NB4 (cell line): ENCODE data around the gene PTPRN.

Experiments used
- DNase-seq: peaks from one replicate; pipeline ENCODE4 v3.0.0; 2010; ENCODE audit warnings: low read depth
- H3K4me3 ChIP-seq: one replicate; pipeline ENCODE4 v1.5.1; 2011; ENCODE audit warnings: mild to moderate bottlenecking, low read depth, low read length, moderate library complexity
- MAX ChIP-seq: IDR thresholded peaks from 2 replicates; pipeline ENCODE4 v1.6.1; 2011; ENCODE audit warnings: low read depth, low read length
- MYC ChIP-seq: IDR thresholded peaks from 2 replicates; pipeline ENCODE4 v1.6.1; 2011; ENCODE audit warnings: low read depth, low read length
- POLR2A ChIP-seq: IDR thresholded peaks from 2 replicates; pipeline ENCODE4 v1.6.1; 2011; ENCODE audit warnings: mild to moderate bottlenecking; ENCODE audit not compliant: insufficient read length; ENCODE audit errors: extremely low read depth
- TF ChIP-seq, protein P1 (sequence below): IDR thresholded peaks from one replicate; pipeline ENCODE4 v1.5.1; 2012; ENCODE audit warnings: low read depth, low read length

PTPRN gene

DNA sequence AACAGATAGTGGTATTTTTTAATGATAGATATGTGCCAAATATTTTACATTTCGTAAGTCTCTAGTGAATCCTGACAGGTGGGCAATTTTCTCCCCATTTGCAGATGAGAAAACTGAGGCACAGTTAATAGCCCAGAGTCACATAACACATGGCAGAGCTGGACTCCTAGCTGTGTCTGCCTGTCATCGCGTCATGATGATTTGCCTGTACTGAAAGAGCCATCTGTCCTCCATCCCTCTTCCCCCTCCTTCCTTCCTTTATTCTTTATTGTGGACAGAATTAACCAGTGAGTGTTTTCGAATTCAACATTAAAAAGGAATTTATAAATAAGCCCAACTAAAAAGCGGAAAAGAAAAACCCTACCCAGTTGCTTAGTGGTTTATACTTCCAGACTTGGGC is 26.8 kb downstream of the PTPRN start:
- DNase-seq: no peak

GRCh38 chr2:219281588-219281987 is 27.6 kb downstream of the PTPRN start:
- DNase-seq: no peak
- no peak overlapping the region for H3K4me3 ChIP-seq
- no peak for TF ChIP-seq MAX

More for the DNA sequence above, 26.8 kb downstream of the PTPRN start:
- H3K4me3 ChIP-seq: no peak overlapping the region
- TF ChIP-seq POLR2A (no peak), MYC (no peak), MAX (no peak)
- TF ChIP-seq, protein P1, sequence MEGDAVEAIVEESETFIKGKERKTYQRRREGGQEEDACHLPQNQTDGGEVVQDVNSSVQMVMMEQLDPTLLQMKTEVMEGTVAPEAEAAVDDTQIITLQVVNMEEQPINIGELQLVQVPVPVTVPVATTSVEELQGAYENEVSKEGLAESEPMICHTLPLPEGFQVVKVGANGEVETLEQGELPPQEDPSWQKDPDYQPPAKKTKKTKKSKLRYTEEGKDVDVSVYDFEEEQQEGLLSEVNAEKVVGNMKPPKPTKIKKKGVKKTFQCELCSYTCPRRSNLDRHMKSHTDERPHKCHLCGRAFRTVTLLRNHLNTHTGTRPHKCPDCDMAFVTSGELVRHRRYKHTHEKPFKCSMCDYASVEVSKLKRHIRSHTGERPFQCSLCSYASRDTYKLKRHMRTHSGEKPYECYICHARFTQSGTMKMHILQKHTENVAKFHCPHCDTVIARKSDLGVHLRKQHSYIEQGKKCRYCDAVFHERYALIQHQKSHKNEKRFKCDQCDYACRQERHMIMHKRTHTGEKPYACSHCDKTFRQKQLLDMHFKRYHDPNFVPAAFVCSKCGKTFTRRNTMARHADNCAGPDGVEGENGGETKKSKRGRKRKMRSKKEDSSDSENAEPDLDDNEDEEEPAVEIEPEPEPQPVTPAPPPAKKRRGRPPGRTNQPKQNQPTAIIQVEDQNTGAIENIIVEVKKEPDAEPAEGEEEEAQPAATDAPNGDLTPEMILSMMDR: no peak

DNA sequence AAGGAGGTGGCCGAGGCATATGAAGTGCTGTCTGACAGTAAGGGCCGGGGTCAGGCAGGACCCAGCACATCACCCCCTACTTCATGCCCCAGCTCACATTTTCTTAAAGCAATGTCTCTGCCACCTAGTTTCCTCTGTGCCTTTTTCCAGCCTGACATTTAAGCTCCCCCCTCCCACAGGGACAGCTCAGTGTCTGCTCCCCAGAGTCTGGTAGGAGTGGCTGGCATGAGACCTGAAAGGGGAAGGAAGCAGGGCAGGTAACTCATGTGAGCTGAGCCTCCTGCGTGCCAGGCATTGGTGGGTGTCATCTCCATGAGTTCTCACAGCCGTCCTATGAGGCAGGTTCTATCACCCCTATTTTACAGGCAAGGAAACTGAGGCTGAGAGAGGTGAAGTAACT is 28.6 kb downstream of the PTPRN start:
- no peak overlapping the region for H3K4me3 ChIP-seq
- TF ChIP-seq MAX (no peak), POLR2A (no peak), MYC (no peak)
- TF ChIP-seq, protein P1: no peak
- no peak for DNase-seq

GRCh38 chr2:219279916-219280516 is 29.2 kb downstream of the PTPRN start:
- peak overlapping the region; percentile 52 for H3K4me3 ChIP-seq
- DNase-seq: no peak
- TF ChIP-seq MAX (no peak), POLR2A (no peak), MYC (no peak)
- TF ChIP-seq, protein P1: peak; percentile 0

GRCh38 chr2:219279151-219279915 is 29.9 kb downstream of the PTPRN start, which contains the start of gene DNAJB2:
DNAJB2 (plus strand) TSS chr2:219279366; CDS start chr2:219279834, 468 bp downstream.
- TF ChIP-seq, protein P1: peak; percentile 34
- TF ChIP-seq MAX (peak; percentile 36; the same call in 1 of the 2 replicates), MYC (peak; percentile 22), POLR2A (no peak)
- peak within 1 kb of the TSS; percentile 56 for H3K4me3 ChIP-seq
- DNase-seq: peak; percentile 99

DNA sequence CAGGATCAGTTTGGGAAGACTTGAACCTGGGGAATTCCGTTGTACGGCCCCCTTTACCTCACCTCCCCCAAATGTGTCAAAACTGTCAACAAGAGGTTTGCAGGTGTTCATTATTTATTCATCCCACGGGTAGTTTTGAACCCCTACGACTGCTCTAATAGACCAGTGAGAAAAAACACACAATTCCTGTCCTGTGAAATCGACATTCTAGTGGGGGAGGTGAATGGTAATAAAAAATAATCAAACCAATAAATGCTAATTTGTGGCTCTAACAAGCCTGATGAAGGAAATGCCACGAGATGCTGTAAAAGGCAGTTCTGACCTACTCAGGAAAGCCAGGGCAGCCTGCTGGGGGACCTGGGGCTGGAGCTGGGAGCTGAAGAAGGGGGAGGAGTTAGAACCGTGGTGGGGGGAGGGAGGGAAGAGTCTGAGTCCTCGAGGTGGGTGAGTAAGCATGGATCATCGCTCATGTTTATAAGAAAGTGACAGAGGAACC is 30.5 kb downstream of the PTPRN start:
- peak overlapping the region; percentile 56 for H3K4me3 ChIP-seq
- TF ChIP-seq POLR2A (no peak), MAX (no peak), MYC (no peak)
- TF ChIP-seq, protein P1: no peak
- DNase-seq: no peak
